Mammary epithelial cell (primary cell): Measurements from ENCODE around the gene KCNK1.

Source experiments
- CTCF ChIP-seq, 2 donors: IDR thresholded peaks in 1 of 2; conservative IDR thresholded peaks in 1 of 2; 2 replicates each; pipeline ENCODE4 v1.5.1; 2011 to 2012; ENCODE audit warnings: inconsistent platforms in 2 of 2, low read length in 2 of 2, mild to moderate bottlenecking in 2 of 2, control low read depth in 1 of 2, low read depth in 1 of 2; ENCODE audit not compliant: insufficient read depth in 1 of 2; ENCODE audit errors: extremely low read depth in 1 of 2
- EZH2 ChIP-seq: IDR thresholded peaks from 2 replicates; pipeline ENCODE4 v1.6.1; 2012; ENCODE audit warnings: low read length, inconsistent platforms, borderline replicate concordance

- no peak for TF ChIP-seq CTCF (conservative IDR thresholded peaks at IDR 0.05 in 1 of 2, IDR thresholded peaks at IDR 0.05 in 1 of 2; ENCODE audit: extremely low read depth in 1 of 2, insufficient read depth in 1 of 2, low read depth in 1 of 2, low read length in 2 of 2)
- TF ChIP-seq EZH2 = no peak
Observed at GRCh38 chr1:233662575-233663304, 48.8 kb downstream of the KCNK1 start.
